ENCODE data around the gene FLNA. TPM values are rescaled to one million over a fixed set of nuclear protein-coding genes. Genes with fewer than 3 reads are reported as not detected.

Gene FLNA
- total and polyA plus RNA-seq, 2 of the 13 experiments (the other 11 are each of a cell fraction or from before 2014, with no cell fraction given), result 83.4 to 174 TPM

GRCh38 chrX:154398668-154399526 lies 24.5 kb upstream of the FLNA start (continued):
- no peak; the same call in 1 of the 2 replicates for TF ChIP-seq NFAT5 (CRISPR knock-in tag; IDR thresholded peaks at IDR 0.05)
- 0 out of 2 replicates have a peak, but pooled peaks have one; percentile 22 for TF ChIP-seq ZNF557 (CRISPR knock-in tag; IDR thresholded peaks at IDR 0.05)
- no peak for TF ChIP-seq CCDC6 (CRISPR knock-in tag; IDR thresholded peaks at IDR 0.05)
- TF ChIP-seq ZNF746 (CRISPR knock-in tag; IDR thresholded peaks at IDR 0.05), result no peak
- no peak for TF ChIP-seq SMARCE1 (IDR thresholded peaks at IDR 0.05; ENCODE audit: borderline replicate concordance)
- TF ChIP-seq RFX1 (IDR thresholded peaks at IDR 0.05), result no peak
- TF ChIP-seq FOXM1 (CRISPR knock-in tag; IDR thresholded peaks at IDR 0.05), result no peak
- peak; percentile 34; the same call in 1 of the 2 replicates for TF ChIP-seq ELF3 (CRISPR knock-in tag; IDR thresholded peaks at IDR 0.05)
- no peak for TF ChIP-seq ZNF75D (CRISPR knock-in tag; IDR thresholded peaks at IDR 0.05; ENCODE audit: borderline replicate concordance)
- no peak for TF ChIP-seq ZNF251 (CRISPR knock-in tag; IDR thresholded peaks at IDR 0.05)
- no peak for TF ChIP-seq IKZF4 (CRISPR knock-in tag; IDR thresholded peaks at IDR 0.05; ENCODE audit: borderline replicate concordance, low read depth, not compliant biosample characterization)
- TF ChIP-seq DNMT3B (CRISPR knock-in tag; conservative IDR thresholded peaks at IDR 0.05), result no peak
- no peak for TF ChIP-seq ZNF574 (CRISPR knock-in tag; IDR thresholded peaks at IDR 0.05)
- no peak for TF ChIP-seq ZNF703 (CRISPR knock-in tag; IDR thresholded peaks at IDR 0.05; ENCODE audit: borderline replicate concordance)
- no peak for TF ChIP-seq TBX3 (IDR thresholded peaks at IDR 0.05; ENCODE audit: borderline replicate concordance)
- TF ChIP-seq SMYD3 (CRISPR knock-in tag; IDR thresholded peaks at IDR 0.05), result no peak
- no peak for TF ChIP-seq REL (CRISPR knock-in tag; conservative IDR thresholded peaks at IDR 0.05)
- TF ChIP-seq PHF5A (CRISPR knock-in tag; IDR thresholded peaks at IDR 0.05; ENCODE audit: low read depth, unreplicated experiment), result no peak
- TF ChIP-seq ZNF160 (CRISPR knock-in tag; IDR thresholded peaks at IDR 0.05), result no peak
- TF ChIP-seq SPEN (CRISPR knock-in tag; IDR thresholded peaks at IDR 0.05; ENCODE audit: low read depth), result no peak
- no peak for TF ChIP-seq TCF7L2 (IDR thresholded peaks at IDR 0.05; ENCODE audit: low read depth, low read length)
- no peak for TF ChIP-seq CEBPB (IDR thresholded peaks at IDR 0.05; ENCODE audit: borderline replicate concordance, low read depth, low read length)
- TF ChIP-seq PRMT3 (CRISPR knock-in tag; IDR thresholded peaks at IDR 0.05; ENCODE audit: borderline replicate concordance, low read depth), result no peak

All from HepG2 (cell line).